ENCODE results near the gene MPRIP.

The MPRIP gene

DNA sequence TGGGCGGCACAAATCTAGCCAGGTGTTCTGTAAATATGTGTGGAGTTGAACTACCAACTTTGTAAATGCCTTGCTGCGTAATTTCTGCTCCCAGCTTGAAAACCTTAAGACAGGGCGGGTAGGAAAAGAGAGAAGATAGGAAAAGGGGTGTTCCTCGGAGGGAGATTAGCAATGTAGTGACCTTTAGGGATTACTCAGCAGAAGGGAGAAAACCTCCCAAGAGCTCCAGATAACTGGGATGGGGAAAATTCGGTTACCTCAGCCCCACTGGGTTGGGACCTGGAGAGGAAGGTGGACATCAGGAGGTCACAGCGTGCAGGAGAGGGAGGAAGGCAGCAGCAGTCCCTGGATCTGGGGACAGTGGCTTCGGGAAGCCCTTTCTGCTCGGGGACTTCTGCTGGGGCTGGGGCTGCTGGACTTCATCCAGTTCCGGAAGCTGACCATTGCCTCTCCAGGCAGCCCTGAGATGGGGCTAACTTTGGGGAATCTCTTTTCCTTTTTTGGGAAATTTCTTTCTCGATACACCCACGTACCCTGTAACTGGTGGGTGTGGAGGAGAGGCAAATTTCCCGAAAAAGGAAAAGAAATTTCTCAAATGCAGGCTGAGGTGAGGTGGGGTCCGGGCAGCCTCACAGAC, 39.2 kb downstream of the MPRIP start:
- no peak for DNase-seq (ENCODE audit: low read depth)
- H3K4me3 ChIP-seq (ENCODE audit: low read depth, low read length), result no peak overlapping the region
- TF ChIP-seq, protein P1, sequence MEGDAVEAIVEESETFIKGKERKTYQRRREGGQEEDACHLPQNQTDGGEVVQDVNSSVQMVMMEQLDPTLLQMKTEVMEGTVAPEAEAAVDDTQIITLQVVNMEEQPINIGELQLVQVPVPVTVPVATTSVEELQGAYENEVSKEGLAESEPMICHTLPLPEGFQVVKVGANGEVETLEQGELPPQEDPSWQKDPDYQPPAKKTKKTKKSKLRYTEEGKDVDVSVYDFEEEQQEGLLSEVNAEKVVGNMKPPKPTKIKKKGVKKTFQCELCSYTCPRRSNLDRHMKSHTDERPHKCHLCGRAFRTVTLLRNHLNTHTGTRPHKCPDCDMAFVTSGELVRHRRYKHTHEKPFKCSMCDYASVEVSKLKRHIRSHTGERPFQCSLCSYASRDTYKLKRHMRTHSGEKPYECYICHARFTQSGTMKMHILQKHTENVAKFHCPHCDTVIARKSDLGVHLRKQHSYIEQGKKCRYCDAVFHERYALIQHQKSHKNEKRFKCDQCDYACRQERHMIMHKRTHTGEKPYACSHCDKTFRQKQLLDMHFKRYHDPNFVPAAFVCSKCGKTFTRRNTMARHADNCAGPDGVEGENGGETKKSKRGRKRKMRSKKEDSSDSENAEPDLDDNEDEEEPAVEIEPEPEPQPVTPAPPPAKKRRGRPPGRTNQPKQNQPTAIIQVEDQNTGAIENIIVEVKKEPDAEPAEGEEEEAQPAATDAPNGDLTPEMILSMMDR (conservative IDR thresholded peaks at IDR 0.05; ENCODE audit: low read depth, low read length), result no peak

DNA sequence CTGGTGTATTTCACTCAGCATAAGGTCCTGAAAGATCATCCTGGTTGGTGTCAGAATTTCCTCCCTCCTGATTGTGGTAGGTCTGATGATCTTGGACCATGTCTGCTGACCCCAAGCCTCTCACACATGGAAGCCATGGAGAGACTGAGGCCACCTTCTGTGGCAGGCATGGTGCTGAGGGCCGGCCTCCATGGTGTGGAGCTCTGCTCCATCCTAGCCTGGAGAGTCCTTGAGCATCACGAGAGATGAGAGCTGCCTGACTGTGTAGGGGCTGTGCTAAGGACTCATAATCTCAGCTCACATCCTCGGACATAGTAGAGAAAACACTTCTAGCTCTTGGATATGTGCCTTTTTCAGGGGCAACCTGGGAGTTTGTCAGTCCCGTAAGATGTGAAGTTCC, 40.6 kb downstream of the MPRIP start:
- DNase-seq (ENCODE audit: low read depth), result no peak
- no peak overlapping the region for H3K4me3 ChIP-seq (ENCODE audit: low read depth, low read length)
- TF ChIP-seq, protein P1 (conservative IDR thresholded peaks at IDR 0.05; ENCODE audit: low read depth, low read length), result no peak

DNA sequence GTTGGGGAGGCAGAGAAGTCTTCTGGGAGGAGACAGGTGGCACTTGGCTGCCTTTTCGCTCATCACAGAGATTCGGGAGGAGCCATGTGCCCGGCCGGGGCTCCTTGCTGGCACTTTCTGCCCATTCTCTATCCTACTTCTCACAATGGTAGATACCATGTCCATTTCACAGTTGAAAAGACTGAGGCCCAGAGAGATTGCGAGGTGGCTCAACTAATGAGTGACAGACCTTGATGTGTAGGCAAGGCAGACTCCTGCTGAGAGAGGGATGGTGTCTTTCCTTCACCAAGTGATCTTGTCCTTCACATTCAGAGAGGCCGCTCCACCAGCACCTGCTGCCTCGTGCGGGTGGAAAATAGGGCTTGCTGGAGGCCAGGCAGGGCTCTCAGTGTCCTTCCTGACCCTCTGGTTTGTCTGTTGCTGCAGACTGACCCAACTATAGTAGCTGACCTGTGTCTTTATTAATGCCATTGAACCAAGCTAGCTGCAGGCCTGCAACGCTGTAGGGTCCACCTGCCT, 42.1 kb downstream of the MPRIP start:
- DNase-seq (ENCODE audit: low read depth), result no peak
- TF ChIP-seq, protein P1 (conservative IDR thresholded peaks at IDR 0.05; ENCODE audit: low read depth, low read length), result no peak
- no peak overlapping the region for H3K4me3 ChIP-seq (ENCODE audit: low read depth, low read length)

DNA sequence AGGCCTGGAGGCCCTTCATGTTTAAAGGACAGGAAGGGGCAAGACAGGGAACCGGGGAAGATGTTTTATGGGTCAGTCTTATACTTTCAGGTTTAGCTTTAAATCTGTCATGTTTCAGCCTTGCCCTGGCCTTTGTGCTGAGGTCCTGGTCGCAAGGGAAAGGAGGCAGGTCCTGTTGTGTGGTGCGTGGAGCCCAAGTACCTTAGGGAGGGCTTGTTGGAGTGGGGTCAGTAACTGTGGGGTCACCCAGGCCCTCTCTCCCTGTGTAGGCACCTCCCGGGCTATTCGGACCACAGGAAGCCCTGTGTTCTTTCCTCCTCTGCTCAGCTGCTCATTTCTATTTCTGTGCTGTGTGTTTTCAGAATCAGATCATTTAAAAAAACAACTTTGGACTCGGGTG, 42.7 kb downstream of the MPRIP start:
- TF ChIP-seq, protein P1 (conservative IDR thresholded peaks at IDR 0.05; ENCODE audit: low read depth, low read length), result no peak
- no peak overlapping the region for H3K4me3 ChIP-seq (ENCODE audit: low read depth, low read length)
- no peak for DNase-seq (ENCODE audit: low read depth)

DNA sequence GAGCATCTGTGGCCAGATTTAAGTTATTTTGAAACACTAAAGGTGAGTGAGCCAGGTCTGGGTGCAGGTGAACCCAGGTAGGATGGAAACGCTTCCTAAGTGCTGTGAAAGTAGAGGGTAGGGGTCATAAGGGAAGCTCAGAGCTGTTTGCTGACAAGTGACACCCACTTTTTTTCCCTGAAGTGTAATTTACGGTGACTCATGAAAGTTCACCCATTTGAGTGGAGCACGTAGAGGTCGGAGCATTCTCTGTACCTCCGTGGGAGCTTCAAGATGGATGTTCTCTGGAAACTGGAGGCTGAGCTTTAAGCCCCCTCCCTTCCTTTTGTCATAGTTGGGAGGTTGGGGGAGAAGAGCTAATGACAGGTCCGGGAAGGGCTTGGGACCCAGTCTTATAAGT, 44.3 kb downstream of the MPRIP start:
- TF ChIP-seq, protein P1 (conservative IDR thresholded peaks at IDR 0.05; ENCODE audit: low read depth, low read length), result no peak
- no peak overlapping the region for H3K4me3 ChIP-seq (ENCODE audit: low read depth, low read length)
- DNase-seq (ENCODE audit: low read depth), result no peak

DNA sequence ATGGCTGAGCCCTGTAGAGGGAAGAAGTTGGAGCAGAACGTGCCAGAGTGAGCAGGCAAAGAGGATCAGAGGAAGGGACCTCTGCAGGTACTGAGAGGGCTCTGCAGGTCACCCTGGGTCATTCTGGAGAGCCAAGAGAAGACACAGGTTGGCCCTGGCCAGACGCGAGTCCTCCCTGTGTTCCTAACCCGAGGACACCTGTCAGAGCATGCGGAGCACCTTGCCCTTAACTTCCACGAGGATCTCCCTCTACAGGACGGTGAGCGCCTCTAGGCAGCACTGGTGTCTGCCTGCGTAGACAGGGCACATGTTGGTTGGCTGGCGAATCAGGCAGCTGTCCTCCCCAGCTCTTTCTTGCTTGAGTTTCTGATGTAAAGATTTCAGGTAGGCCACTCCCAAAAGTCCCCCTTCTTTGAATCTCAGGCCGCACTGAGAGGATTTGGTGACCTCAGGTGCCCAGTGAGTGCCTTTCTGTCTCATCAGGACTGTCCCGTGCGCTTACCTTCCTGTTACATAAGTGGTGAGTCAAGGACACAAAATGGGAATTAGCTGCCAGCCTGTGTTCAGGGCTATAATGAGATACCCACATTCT, 45.3 kb downstream of the MPRIP start:
- TF ChIP-seq, protein P1 (conservative IDR thresholded peaks at IDR 0.05; ENCODE audit: low read depth, low read length), result no peak
- no peak overlapping the region for H3K4me3 ChIP-seq (ENCODE audit: low read depth, low read length)
- no peak for DNase-seq (ENCODE audit: low read depth)

DNA sequence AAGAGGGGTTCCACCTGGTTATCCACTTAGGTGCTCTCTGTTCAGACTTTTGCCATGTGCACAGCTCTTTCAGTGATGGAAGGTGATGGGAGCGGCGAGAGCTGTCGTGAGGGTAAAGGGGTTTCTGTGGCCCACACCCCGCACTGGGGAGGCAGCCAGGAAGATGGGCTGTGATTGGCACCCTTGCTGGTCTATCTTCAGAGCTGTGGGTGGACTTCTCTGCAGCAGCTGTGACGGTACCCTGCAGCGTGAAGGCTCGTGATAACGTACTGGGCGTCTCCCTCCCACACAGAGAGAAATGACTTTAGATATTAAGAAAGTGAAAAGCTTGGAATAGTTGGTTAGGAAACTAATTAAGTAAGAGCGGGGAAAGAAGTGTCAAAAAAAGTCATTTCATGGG, 45.8 kb downstream of the MPRIP start:
- no peak overlapping the region for H3K4me3 ChIP-seq (ENCODE audit: low read depth, low read length)
- TF ChIP-seq, protein P1 (conservative IDR thresholded peaks at IDR 0.05; ENCODE audit: low read depth, low read length), result no peak

More for the DNA sequence above, 45.8 kb downstream of the MPRIP start:
- DNase-seq (ENCODE audit: low read depth), result no peak

Measured in choroid plexus epithelial cell (primary cell).